ELR (cell line): Measurements from ENCODE around the gene MICALL1.
"Not testable (repeated sequence)": the region's sequence is repeated elsewhere in the genome, so short reads cannot be mapped to it uniquely, and the experiment has no call there.

Experiments used
- DNase-seq: peaks from one replicate; pipeline ENCODE4 v3.0.0-alpha.2; 2015; ENCODE audit warnings: low read depth

The MICALL1 gene

GRCh38 chr22:37926771-37927636, 20.9 kb downstream of the MICALL1 start:
- DNase-seq, result no peak

- no peak for DNase-seq
Measured at GRCh38 chr22:37927637-37927936, 21.5 kb downstream of the MICALL1 start.

GRCh38 chr22:37929390-37929789, 23.3 kb downstream of the MICALL1 start:
- DNase-seq, result no peak

GRCh38 chr22:37930270-37930951, 24.3 kb downstream of the MICALL1 start:
- peak; percentile 51 for DNase-seq

- no peak for DNase-seq
Measured at GRCh38 chr22:37930952-37931440, 24.9 kb downstream of the MICALL1 start.

GRCh38 chr22:37931893-37932389, 25.8 kb downstream of the MICALL1 start:
- DNase-seq, result no peak

- DNase-seq, result no peak
Measured at GRCh38 chr22:37932401-37932800, 26.3 kb downstream of the MICALL1 start.

- no peak for DNase-seq
Measured at GRCh38 chr22:37932821-37933578, 26.9 kb downstream of the MICALL1 start.

GRCh38 chr22:37933711-37934376, 27.7 kb downstream of the MICALL1 start:
- DNase-seq, result peak; percentile 96

- DNase-seq, result peak; percentile 79
Measured at GRCh38 chr22:37940698-37941376, 34.7 kb downstream of the MICALL1 start.

- no peak for DNase-seq
Measured at GRCh38 chr22:37942133-37942532, 36.0 kb downstream of the MICALL1 start.

- no peak for DNase-seq
Measured at GRCh38 chr22:37943136-37943824, 37.2 kb downstream of the MICALL1 start.

GRCh38 chr22:37943825-37944198, 37.7 kb downstream of the MICALL1 start:
- no peak for DNase-seq

GRCh38 chr22:37944423-37944822, 38.3 kb downstream of the MICALL1 start:
- not testable (repeated sequence) for DNase-seq

GRCh38 chr22:37947142-37947795, 41.2 kb downstream of the MICALL1 start:
- not testable (repeated sequence) for DNase-seq

- no peak for DNase-seq
Measured at GRCh38 chr22:37951305-37951704, 45.2 kb downstream of the MICALL1 start.

- DNase-seq, result peak; percentile 33
Measured at GRCh38 chr22:37952629-37953028, 46.5 kb downstream of the MICALL1 start.

- DNase-seq, result peak; percentile 43
Measured at GRCh38 chr22:37953062-37953436, 47.0 kb downstream of the MICALL1 start.

GRCh38 chr22:37953437-37954179, 47.5 kb downstream of the MICALL1 start, which contains the start of the genes C22orf23 and POLR2F:
Gene C22orf23 (minus strand): TSS chr22:37953601. CDS start chr22:37953149, 452 bp downstream.
Gene POLR2F (plus strand): TSS chr22:37953699. CDS start chr22:37953788, 89 bp downstream.
- peak; percentile 97 for DNase-seq
